B cell (primary cell): ENCODE data around the gene CCDC59. TPM values are rescaled to one million over a fixed set of nuclear protein-coding genes. Genes with fewer than 3 reads are reported as not detected.

ENCODE experiments used
- ATAC-seq: fragments of 200-7000 bp; cut with Tn5 transposase; one replicate; pipeline ENCODE4 v1.10.0; 2021; ENCODE audit warnings: low read depth, mild to moderate bottlenecking, moderate number of reproducible peaks, moderate library complexity
- CTCF ChIA-PET: fragments of 350-600 bp; sonication (Branson Sonifier 250); formaldehyde crosslinking; loops from one replicate; lab custom pipeline; 2021; ENCODE audit warnings: antibody characterized with exemption, inconsistent platforms; lab: Charles Lee
- POLR2A ChIA-PET: fragments of 350-600 bp; sonication (Branson Sonifier 250); formaldehyde crosslinking; loops from one replicate; lab custom pipeline; 2021; ENCODE audit warnings: antibody characterized with exemption; lab: Charles Lee
- DNase-seq: peaks from one replicate; pipeline ENCODE4 v3.0.0; 2013
- H2AFZ ChIP-seq: 2 replicates; pipeline ENCODE4 v1.6.1; 2012; ENCODE audit warnings: mild to moderate bottlenecking, low read depth, low read length; ENCODE audit not compliant: insufficient read depth, poor library complexity, severe bottlenecking
- H3K27ac ChIP-seq, 2 donors: 1 replicate in 1 of 2; 2 replicates in 1 of 2; pipeline ENCODE4 v1.5.1; 2012 to 2013; ENCODE audit warnings: low read length in 2 of 2, mild to moderate bottlenecking in 2 of 2, moderate library complexity in 1 of 2
- H3K27me3 ChIP-seq, 4 experiments: fragments of 200-600 bp in 1 of 4; sonication (generic) in 1 of 4; replicated peaks in 1 of 4; 1 replicate in 2 of 4; 2 replicates in 2 of 4; pipeline versions ENCODE4 v1.6.1 to v1.7.0; 2013 to 2016; ENCODE audit warnings: low read length in 3 of 4, mild to moderate bottlenecking in 2 of 4, mixed read lengths in 1 of 4, moderate library complexity in 1 of 4; ENCODE audit not compliant: insufficient read depth in 4 of 4, control insufficient read depth in 3 of 4; ENCODE audit errors: control extremely low read depth in 1 of 4
- H3K36me3 ChIP-seq, 2 experiments: replicated peaks in 1 of 2; 1 replicate in 1 of 2; 2 replicates in 1 of 2; pipeline versions ENCODE4 v1.6.1 to v1.7.1; 2013; ENCODE audit warnings: low read length in 1 of 2; ENCODE audit not compliant: insufficient read depth in 2 of 2, control insufficient read depth in 1 of 2; ENCODE audit errors: control extremely low read depth in 1 of 2, extremely low read depth in 1 of 2
- H3K4me1 ChIP-seq, 2 donors: fragments of 200-600 bp in 1 of 2; sonication (generic) in 1 of 2; 1 replicate in 1 of 2; 2 replicates in 1 of 2; pipeline versions ENCODE4 v1.5.1 to v1.6.1; 2013 to 2017; ENCODE audit warnings: low read length in 2 of 2; ENCODE audit not compliant: control insufficient read depth in 2 of 2, insufficient read depth in 2 of 2
- H3K4me2 ChIP-seq: replicated peaks from 2 replicates; pipeline ENCODE3; 2012; ENCODE audit warnings: mild to moderate bottlenecking, low read depth, low read length; ENCODE audit not compliant: poor library complexity, severe bottlenecking
- H3K4me3 ChIP-seq, 5 experiments: fragments of 200-600 bp in 1 of 5; sonication (generic) in 1 of 5; 1 replicate in 3 of 5; 2 replicates in 2 of 5; pipeline versions ENCODE4 v1.5.1 to v1.7.0; 2011 to 2016; ENCODE audit warnings: low read length in 4 of 5, mild to moderate bottlenecking in 4 of 5, low read depth in 2 of 5, control low read depth in 1 of 5, moderate library complexity in 1 of 5; ENCODE audit not compliant: insufficient read depth in 1 of 5; ENCODE audit errors: control extremely low read depth in 1 of 5, extremely low read depth in 1 of 5
- H3K79me2 ChIP-seq: fragments of 200-600 bp; sonication (generic); one replicate; pipeline ENCODE4 v1.6.0; 2016; ENCODE audit warnings: low read length; ENCODE audit not compliant: control insufficient read depth, insufficient read depth
- H3K9ac ChIP-seq: fragments of 200-600 bp; sonication (generic); 2 replicates; pipeline ENCODE4 v1.6.1; 2017; ENCODE audit warnings: mild to moderate bottlenecking, low read length, moderate library complexity
- H3K9me3 ChIP-seq, 3 donors: one replicate each; pipeline versions ENCODE4 v1.6.1 to v1.7.1; 2013; ENCODE audit warnings: low read length in 2 of 3; ENCODE audit not compliant: control insufficient read depth in 2 of 3, insufficient read depth in 1 of 3; ENCODE audit errors: control extremely low read depth in 1 of 3
- H4K20me1 ChIP-seq: 2 replicates; pipeline ENCODE4 v1.6.0; 2012; ENCODE audit warnings: mild to moderate bottlenecking, low read length; ENCODE audit not compliant: insufficient read depth, control insufficient read depth, poor library complexity, severe bottlenecking
- H3K27ac Mint-ChIP-seq: one replicate; pipeline ENCODE4 v1.8.0; 2021; ENCODE audit warnings: mixed read lengths
- H3K27me3 Mint-ChIP-seq: one replicate; pipeline ENCODE4 v1.8.0; 2021; ENCODE audit warnings: mixed read lengths
- H3K4me1 Mint-ChIP-seq: one replicate; pipeline ENCODE4 v1.8.0; 2021; ENCODE audit warnings: mixed read lengths
- H3K4me3 Mint-ChIP-seq: one replicate; pipeline ENCODE4 v1.8.0; 2021; ENCODE audit warnings: mixed read lengths
- H3K9me3 Mint-ChIP-seq: one replicate; pipeline ENCODE4 v1.8.0; 2022; ENCODE audit warnings: mixed read lengths; ENCODE audit not compliant: insufficient read depth
- CTCF ChIP-seq: fragments of 200-600 bp; IDR thresholded peaks from one replicate; pipeline ENCODE4 v1.8.0; 2022; ENCODE audit warnings: antibody characterized with exemption, mild to moderate bottlenecking
- EZH2 ChIP-seq: IDR thresholded peaks from 2 replicates; pipeline ENCODE4 v1.6.1; 2012; ENCODE audit warnings: borderline replicate concordance, low read depth, mild to moderate bottlenecking, moderate library complexity, low read length; ENCODE audit not compliant: insufficient read depth, poor library complexity, severe bottlenecking
- WGBS: methylation state at CpG from one replicate; pipeline ENCODE4 v1.1.5; 2013; ENCODE audit warnings: missing lambda C conversion rate; ENCODE audit not compliant: insufficient coverage; 5-methylcytosine and 5-hydroxymethylcytosine counted together
- intact Hi-C: fragments of 100-400 bp; cut with micrococcal nuclease; formaldehyde crosslinking; loops from one replicate; pipeline ENCODE4 v1.10.0; 2022
- polyA plus RNA-seq: library from polyadenylated mRNA; depleted of rRNA; stranded (reverse); fragments of >200 nt; gene quantifications from 2 replicates; pipeline ENCODE4 v1.2.3, GENCODE V29; 2012
- total RNA-seq, 2 donors: library from RNA; stranded (reverse); fragments of 120-200 nt in 1 of 2; gene quantifications; 1 replicate in 1 of 2; 2 replicates in 1 of 2; pipeline versions ENCODE4 v1.2.3 to v1.2.4, GENCODE V29; 2013 to 2022

The CCDC59 gene
- total and polyA plus RNA-seq, 2 donors (not counting 1 experiment from before 2014, with no cell fraction given), result 54.7 to 55.0 TPM

- WGBS, result 28% methylated on average over 4 of the region's 4 CpGs
- H3K27me3 Mint-ChIP-seq, result no peaks in the 10 kb centered on the region
These were observed 910 bp upstream of the CCDC59 start for GRCh38 chr12:82359115-82359478.

GRCh38 chr12:82357845-82358199 is 365 bp downstream of the CCDC59 start:
- H3K36me3 ChIP-seq, result peaks cover 2 to 35% of the 10 kb centered on the region in 2 experiments
- no peak for DNase-seq
- no peaks in the 10 kb centered on the region for H3K9me3 ChIP-seq
- H2AFZ ChIP-seq, result peak overlapping the region; percentile 100
- H3K4me2 ChIP-seq, result peak overlapping the region; percentile 75
- ChIA-PET CTCF (interaction anchor here (1.0 to 1.2 kb wide), 2 partner anchors 10 to 327 kb away, joined by 7 read pairs; no protein-coding TSS in a partner anchor), POLR2A (no interaction called here)
- H3K79me2 ChIP-seq, result peaks cover 64% of the 10 kb centered on the region
- H3K4me3 ChIP-seq, result peak overlapping the region; percentile 73 to 100 (median 94)
- intact Hi-C loops, result no loop called here
- H3K27me3 ChIP-seq, result no peaks in the 10 kb centered on the region
- no peak for TF ChIP-seq CTCF
- H3K4me3 Mint-ChIP-seq, result peak overlapping the region; percentile 100
- peaks cover 26 to 28% of the 10 kb centered on the region in 2 donors for H3K4me1 ChIP-seq
- peaks cover 3% of the 10 kb centered on the region for H3K9me3 Mint-ChIP-seq
- peak overlapping the region; percentile 99 for H3K9ac ChIP-seq
- ATAC-seq, result no peak
- peak overlapping the region; percentile 100 for H3K27ac Mint-ChIP-seq
- H3K27ac ChIP-seq, result peak overlapping the region; percentile 95 to 96
- no peaks in the 10 kb centered on the region for H3K27me3 Mint-ChIP-seq
- H3K4me1 Mint-ChIP-seq, result peaks cover 48% of the 10 kb centered on the region
- peaks cover 5% of the 10 kb centered on the region for H4K20me1 ChIP-seq
- WGBS, result 2% methylated on average over 7 of the region's 10 CpGs

More at GRCh38 chr12:82359115-82359478, 910 bp upstream of the CCDC59 start:
- peaks cover 3% of the 10 kb centered on the region for H3K9me3 Mint-ChIP-seq
- no peak for DNase-seq
- Histone ChIP-seq H3K4me2 (peak overlapping the region; percentile 75), H3K27ac (peak overlapping the region; percentile 95 to 96), H3K4me1 (peaks cover 26 to 28% of the 10 kb centered on the region in 2 donors), H3K9me3 (no peaks in the 10 kb centered on the region), H4K20me1 (peaks cover 5% of the 10 kb centered on the region), H3K36me3 (peaks cover 2 to 24% of the 10 kb centered on the region in 2 experiments), H2AFZ (peak overlapping the region; percentile 100), H3K79me2 (peaks cover 77% of the 10 kb centered on the region), H3K27me3 (no peaks in the 10 kb centered on the region), H3K4me3 (peak overlapping the region; percentile 59 to 98 (median 85)), H3K9ac (peak overlapping the region; percentile 99)
- intact Hi-C loops, result no loop called here
- H3K27ac Mint-ChIP-seq, result peak overlapping the region; percentile 100
- peaks cover 50% of the 10 kb centered on the region for H3K4me1 Mint-ChIP-seq
- ChIA-PET CTCF (interaction anchor here (1.2 kb wide), 1 partner anchor 326 kb away, joined by 7 read pairs; no protein-coding TSS in a partner anchor), POLR2A (no interaction called here)
- no peak for ATAC-seq
- no peak for TF ChIP-seq EZH2
- no peak for TF ChIP-seq CTCF
- peak overlapping the region; percentile 100 for H3K4me3 Mint-ChIP-seq
